Measurements from ENCODE around the gene CRP.

DNA sequence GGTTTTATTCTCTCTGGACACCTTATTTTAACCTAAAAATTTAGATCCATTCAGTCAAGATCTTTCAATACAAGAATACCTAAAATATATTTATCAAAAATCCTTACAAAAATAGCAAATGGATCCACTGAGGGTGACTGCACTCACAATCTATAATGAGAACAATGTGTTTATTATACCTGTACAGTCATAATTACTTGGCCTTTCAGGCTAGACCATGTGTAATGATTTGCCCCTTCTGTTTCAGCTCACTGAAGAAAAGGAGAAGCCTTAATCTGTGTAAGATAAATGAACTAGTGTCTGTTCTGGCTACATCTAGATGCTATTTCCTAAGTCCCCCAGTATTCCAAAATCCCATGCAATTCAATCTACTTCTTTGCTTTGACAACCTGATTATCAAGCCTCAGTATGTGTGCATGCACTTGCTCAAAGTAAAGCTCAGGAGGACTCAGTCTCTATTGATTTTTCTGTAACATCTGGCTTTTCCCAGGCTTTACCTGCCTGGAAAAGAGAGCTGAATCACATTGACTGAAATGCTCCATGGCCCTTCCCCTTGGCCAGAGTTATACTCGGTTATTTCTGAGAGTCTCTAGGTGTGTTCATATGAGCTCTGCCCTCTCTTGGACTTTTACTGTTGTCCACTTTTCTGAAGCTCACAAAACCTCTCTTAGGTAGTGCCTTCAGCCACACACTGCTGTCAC is 27.6 kb downstream of the CRP start:
- TF ChIP-seq, protein P1, sequence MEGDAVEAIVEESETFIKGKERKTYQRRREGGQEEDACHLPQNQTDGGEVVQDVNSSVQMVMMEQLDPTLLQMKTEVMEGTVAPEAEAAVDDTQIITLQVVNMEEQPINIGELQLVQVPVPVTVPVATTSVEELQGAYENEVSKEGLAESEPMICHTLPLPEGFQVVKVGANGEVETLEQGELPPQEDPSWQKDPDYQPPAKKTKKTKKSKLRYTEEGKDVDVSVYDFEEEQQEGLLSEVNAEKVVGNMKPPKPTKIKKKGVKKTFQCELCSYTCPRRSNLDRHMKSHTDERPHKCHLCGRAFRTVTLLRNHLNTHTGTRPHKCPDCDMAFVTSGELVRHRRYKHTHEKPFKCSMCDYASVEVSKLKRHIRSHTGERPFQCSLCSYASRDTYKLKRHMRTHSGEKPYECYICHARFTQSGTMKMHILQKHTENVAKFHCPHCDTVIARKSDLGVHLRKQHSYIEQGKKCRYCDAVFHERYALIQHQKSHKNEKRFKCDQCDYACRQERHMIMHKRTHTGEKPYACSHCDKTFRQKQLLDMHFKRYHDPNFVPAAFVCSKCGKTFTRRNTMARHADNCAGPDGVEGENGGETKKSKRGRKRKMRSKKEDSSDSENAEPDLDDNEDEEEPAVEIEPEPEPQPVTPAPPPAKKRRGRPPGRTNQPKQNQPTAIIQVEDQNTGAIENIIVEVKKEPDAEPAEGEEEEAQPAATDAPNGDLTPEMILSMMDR (IDR thresholded peaks at IDR 0.05; ENCODE audit: poor library complexity) = no peak
- TF ChIP-seq EZH2 (IDR thresholded peaks at IDR 0.05; ENCODE audit: borderline replicate concordance) = no peak

Data from hepatocyte (in vitro differentiated cells).